ENCODE measurements around the gene ADK. TPM values are rescaled to one million over a fixed set of nuclear protein-coding genes. Genes with fewer than 3 reads are reported as not detected.

ADK gene
- total and polyA plus RNA-seq, 2 donors from 2014 or later: 33.0 to 38.3 TPM

GRCh38 chr10:74418285-74418872, 267.4 kb downstream of the ADK start:
- intact Hi-C loops (cut with DNase I): no loop called here
- no peak for TF ChIP-seq CTCF (IDR thresholded peaks at IDR 0.05; ENCODE audit: borderline replicate concordance, extremely low read depth, insufficient read depth)
- FAIRE-seq (peak; percentile 54), DNase-seq (peak in 4 of 5 donors; percentile 65 to 91 (median 75))
- H3K9ac ChIP-seq (ENCODE audit: low read length in 3 of 3): no peak overlapping the region
- no peaks in the 10 kb centered on the region for H3K4me1 ChIP-seq (ENCODE audit: control insufficient read depth in 2 of 3, insufficient read depth in 2 of 3, low read depth in 1 of 3, low read length in 3 of 3)
- H3K4me3 ChIP-seq (ENCODE audit: low read length in 3 of 3): no peak overlapping the region
- H3K9me3 ChIP-seq (ENCODE audit: control insufficient read depth in 2 of 3, insufficient read depth in 1 of 3, low read length in 3 of 3): no peaks in the 10 kb centered on the region
- H3K36me3 ChIP-seq (ENCODE audit: control insufficient read depth in 2 of 3, insufficient read depth in 3 of 3, low read length in 3 of 3): no peaks in the 10 kb centered on the region
- no peaks in the 10 kb centered on the region for H3K27me3 ChIP-seq (ENCODE audit: control insufficient read depth, insufficient read depth, low read length)
- peak overlapping the region in 1 of 2 donors; percentile 25 for H3K27ac ChIP-seq (ENCODE audit: low read depth in 2 of 2, low read length in 2 of 2)

GRCh38 chr10:74419491-74419951, 268.5 kb downstream of the ADK start:
- no peak for TF ChIP-seq CTCF (IDR thresholded peaks at IDR 0.05; ENCODE audit: borderline replicate concordance, extremely low read depth, insufficient read depth)
- DNase-seq (no peak), FAIRE-seq (no peak)
- Histone ChIP-seq H3K27me3 (ENCODE audit: control insufficient read depth, insufficient read depth, low read length) (no peaks in the 10 kb centered on the region), H3K4me1 (ENCODE audit: control insufficient read depth in 2 of 3, insufficient read depth in 2 of 3, low read depth in 1 of 3, low read length in 3 of 3) (no peaks in the 10 kb centered on the region), H3K9me3 (ENCODE audit: control insufficient read depth in 2 of 3, insufficient read depth in 1 of 3, low read length in 3 of 3) (no peaks in the 10 kb centered on the region), H3K4me3 (ENCODE audit: low read length in 3 of 3) (no peak overlapping the region), H3K27ac (ENCODE audit: low read depth in 2 of 2, low read length in 2 of 2) (no peak overlapping the region), H3K9ac (ENCODE audit: low read length in 3 of 3) (no peak overlapping the region), H3K36me3 (ENCODE audit: control insufficient read depth in 2 of 3, insufficient read depth in 3 of 3, low read length in 3 of 3) (no peaks in the 10 kb centered on the region)
- intact Hi-C loops (cut with DNase I): no loop called here

- H3K4me1 ChIP-seq (ENCODE audit: control insufficient read depth in 2 of 3, insufficient read depth in 2 of 3, low read depth in 1 of 3, low read length in 3 of 3): no peaks in the 10 kb centered on the region
- no peak overlapping the region for H3K9ac ChIP-seq (ENCODE audit: low read length in 3 of 3)
- no peaks in the 10 kb centered on the region for H3K36me3 ChIP-seq (ENCODE audit: control insufficient read depth in 2 of 3, insufficient read depth in 3 of 3, low read length in 3 of 3)
- intact Hi-C loops (cut with DNase I): no loop called here
- peak; percentile 20 for TF ChIP-seq CTCF (IDR thresholded peaks at IDR 0.05; ENCODE audit: borderline replicate concordance, extremely low read depth, insufficient read depth)
- no peak overlapping the region for H3K4me3 ChIP-seq (ENCODE audit: low read length in 3 of 3)
- DNase-seq: peak in 1 of 5 donors; percentile 17
- no peak overlapping the region for H3K27ac ChIP-seq (ENCODE audit: low read depth in 2 of 2, low read length in 2 of 2)
- no peaks in the 10 kb centered on the region for H3K9me3 ChIP-seq (ENCODE audit: control insufficient read depth in 2 of 3, insufficient read depth in 1 of 3, low read length in 3 of 3)
- no peaks in the 10 kb centered on the region for H3K27me3 ChIP-seq (ENCODE audit: control insufficient read depth, insufficient read depth, low read length)
- no peak for FAIRE-seq
These were observed 268.9 kb downstream of the ADK start for GRCh38 chr10:74419958-74420375.

- TF ChIP-seq CTCF (IDR thresholded peaks at IDR 0.05; ENCODE audit: borderline replicate concordance, extremely low read depth, insufficient read depth): no peak
- H3K4me1 ChIP-seq (ENCODE audit: control insufficient read depth in 2 of 3, insufficient read depth in 2 of 3, low read depth in 1 of 3, low read length in 3 of 3): no peaks in the 10 kb centered on the region
- no peak overlapping the region for H3K27ac ChIP-seq (ENCODE audit: low read depth in 2 of 2, low read length in 2 of 2)
- no peaks in the 10 kb centered on the region for H3K36me3 ChIP-seq (ENCODE audit: control insufficient read depth in 2 of 3, insufficient read depth in 3 of 3, low read length in 3 of 3)
- no peak overlapping the region for H3K9ac ChIP-seq (ENCODE audit: low read length in 3 of 3)
- FAIRE-seq: no peak
- H3K9me3 ChIP-seq (ENCODE audit: control insufficient read depth in 2 of 3, insufficient read depth in 1 of 3, low read length in 3 of 3): no peaks in the 10 kb centered on the region
- no peak overlapping the region for H3K4me3 ChIP-seq (ENCODE audit: low read length in 3 of 3)
- intact Hi-C loops (cut with DNase I): no loop called here
- DNase-seq: no peak
- no peaks in the 10 kb centered on the region for H3K27me3 ChIP-seq (ENCODE audit: control insufficient read depth, insufficient read depth, low read length)
These were observed 273.5 kb downstream of the ADK start for GRCh38 chr10:74424565-74424964.
